Panc1 (cell line): Measurements from ENCODE around the gene SLAIN1. TPM values are rescaled to one million over a fixed set of nuclear protein-coding genes. Genes with fewer than 3 reads are reported as not detected.

Experiments
- ATAC-seq: fragments of 200-7000 bp; cut with Tn5 transposase; 2 replicates; pipeline ENCODE4 v1.9.1; 2020; ENCODE audit warnings: mild to moderate bottlenecking, moderate library complexity
- BruUV-seq: library from RNA; stranded (reverse); fragments of 400-500 nt; replicated peaks from 2 replicates; lab custom pipeline; 2021; lab: Mats Ljungman, UMichigan
- CTCF ChIA-PET: fragments of 300-600 bp; sonication (Branson Sonifier 250); formaldehyde crosslinking; loops from one replicate; lab custom pipeline; 2022; ENCODE audit warnings: antibody characterized with exemption; lab: Charles Lee
- POLR2A ChIA-PET: fragments of 300-600 bp; sonication (Branson Sonifier 250); formaldehyde crosslinking; loops from one replicate; lab custom pipeline; 2022; ENCODE audit warnings: antibody characterized with exemption; lab: Charles Lee
- DNase-seq: peaks from one replicate; pipeline ENCODE4 v3.0.0-alpha.2; 2010; ENCODE audit warnings: low read depth, low spot score
- H3K27ac ChIP-seq: 2 replicates; pipeline ENCODE4 v1.5.1; 2011; ENCODE audit warnings: mild to moderate bottlenecking, low read length, inconsistent platforms
- H3K27me3 ChIP-seq: fragments of 200-500 bp; sonication (Bioruptor generic); 2 replicates; pipeline ENCODE4 v1.6.0; 2014; ENCODE audit warnings: low read length, inconsistent platforms; ENCODE audit not compliant: control insufficient read depth, insufficient read depth
- H3K36me3 ChIP-seq: fragments of 200-500 bp; sonication (Bioruptor generic); 2 replicates; pipeline ENCODE4 v1.5.1; 2014; ENCODE audit warnings: inconsistent platforms, mild to moderate bottlenecking, low read length, moderate library complexity; ENCODE audit not compliant: control insufficient read depth, insufficient read depth
- H3K4me1 ChIP-seq: 2 replicates; pipeline ENCODE4 v1.5.1; 2011; ENCODE audit warnings: inconsistent platforms, mild to moderate bottlenecking, low read length, moderate library complexity; ENCODE audit not compliant: control insufficient read depth, insufficient read depth
- H3K4me3 ChIP-seq, 2 experiments: 2 replicates each; pipeline ENCODE4 v1.5.1; 2011 to 2012; ENCODE audit warnings: low read depth in 2 of 2, low read length in 2 of 2, mild to moderate bottlenecking in 2 of 2, inconsistent platforms in 1 of 2, moderate library complexity in 1 of 2
- H3K9me3 ChIP-seq: fragments of 200-500 bp; sonication (Bioruptor generic); 2 replicates; pipeline ENCODE4 v1.5.1; 2014; ENCODE audit warnings: low read depth, mild to moderate bottlenecking, inconsistent platforms, low read length, moderate library complexity; ENCODE audit not compliant: control insufficient read depth, insufficient read depth
- POLR2AphosphoS5 ChIP-seq: IDR thresholded peaks from 2 replicates; pipeline ENCODE4 v1.6.1; 2012; ENCODE audit warnings: mild to moderate bottlenecking, low read depth, low read length, moderate library complexity
- SIN3A ChIP-seq: IDR thresholded peaks from 2 replicates; pipeline ENCODE4 v1.6.1; 2012; ENCODE audit warnings: low read depth, mild to moderate bottlenecking, low read length, moderate library complexity, borderline replicate concordance; ENCODE audit not compliant: insufficient read depth
- TCF7L2 ChIP-seq: IDR thresholded peaks from 2 replicates; pipeline ENCODE4 v1.6.1; 2011; ENCODE audit warnings: mild to moderate bottlenecking, low read depth, low read length, inconsistent platforms
- in situ Hi-C: cut with HindIII; loops from 2 replicates; pipeline ENCODE4 v1.10.0; 2016; ENCODE audit warnings: low sequenced_read_pairs, low pct_unique_long_range_greater_than_20kb
- intact Hi-C: fragments of 100-400 bp; cut with micrococcal nuclease; formaldehyde crosslinking; loops from one replicate; pipeline ENCODE4 v1.10.0; 2022; ENCODE audit not compliant: unreplicated experiment
- total RNA-seq: library from RNA; stranded (reverse); gene quantifications from one replicate; pipeline ENCODE4 v1.2.1, GENCODE V29; 2021; ENCODE audit not compliant: unreplicated experiment
- TF ChIP-seq, protein P1 (sequence below), 2 experiments: IDR thresholded peaks; 2 replicates each; pipeline ENCODE4 v1.6.1; 2011 to 2012; ENCODE audit warnings: low read depth in 2 of 2, control low read depth in 1 of 2, low read length in 1 of 2, mild to moderate bottlenecking in 1 of 2, moderate library complexity in 1 of 2; ENCODE audit not compliant: insufficient read depth in 1 of 2
- TF ChIP-seq, protein P2 (sequence below): fragments of 450-650 bp; IDR thresholded peaks from 2 replicates; pipeline ENCODE4 v1.5.1; 2017; ENCODE audit warnings: mild to moderate bottlenecking

Gene SLAIN1
- total RNA-seq, 1 experiment from 2014 or later: 0.49 TPM

DNA sequence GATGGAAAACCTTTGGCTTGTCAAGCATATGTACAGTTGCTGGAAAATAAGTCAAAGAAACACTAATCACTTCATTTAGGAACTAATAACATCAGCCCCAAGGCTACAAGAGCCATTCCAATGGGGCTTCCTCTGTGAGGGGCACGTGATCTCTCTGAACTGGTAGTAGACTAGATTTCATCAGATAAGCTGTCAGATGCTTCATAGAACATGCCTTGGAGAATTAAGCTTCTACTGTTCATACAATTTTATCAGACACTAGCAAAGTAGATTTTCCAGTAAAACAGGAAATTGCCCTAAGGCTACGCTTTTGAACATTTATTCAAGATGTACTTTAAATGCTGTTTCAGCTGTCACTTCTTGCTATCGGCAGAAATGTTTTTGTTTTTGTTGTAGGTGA, 113.4 kb downstream of the SLAIN1 start:
- Histone ChIP-seq H3K27ac (no peak overlapping the region), H3K4me3 (no peak overlapping the region), H3K27me3 (no peaks in the 10 kb centered on the region), H3K4me1 (no peaks in the 10 kb centered on the region), H3K36me3 (no peaks in the 10 kb centered on the region), H3K9me3 (no peaks in the 10 kb centered on the region)
- TF ChIP-seq SIN3A (no peak), TCF7L2 (no peak)
- TF ChIP-seq, protein P1, sequence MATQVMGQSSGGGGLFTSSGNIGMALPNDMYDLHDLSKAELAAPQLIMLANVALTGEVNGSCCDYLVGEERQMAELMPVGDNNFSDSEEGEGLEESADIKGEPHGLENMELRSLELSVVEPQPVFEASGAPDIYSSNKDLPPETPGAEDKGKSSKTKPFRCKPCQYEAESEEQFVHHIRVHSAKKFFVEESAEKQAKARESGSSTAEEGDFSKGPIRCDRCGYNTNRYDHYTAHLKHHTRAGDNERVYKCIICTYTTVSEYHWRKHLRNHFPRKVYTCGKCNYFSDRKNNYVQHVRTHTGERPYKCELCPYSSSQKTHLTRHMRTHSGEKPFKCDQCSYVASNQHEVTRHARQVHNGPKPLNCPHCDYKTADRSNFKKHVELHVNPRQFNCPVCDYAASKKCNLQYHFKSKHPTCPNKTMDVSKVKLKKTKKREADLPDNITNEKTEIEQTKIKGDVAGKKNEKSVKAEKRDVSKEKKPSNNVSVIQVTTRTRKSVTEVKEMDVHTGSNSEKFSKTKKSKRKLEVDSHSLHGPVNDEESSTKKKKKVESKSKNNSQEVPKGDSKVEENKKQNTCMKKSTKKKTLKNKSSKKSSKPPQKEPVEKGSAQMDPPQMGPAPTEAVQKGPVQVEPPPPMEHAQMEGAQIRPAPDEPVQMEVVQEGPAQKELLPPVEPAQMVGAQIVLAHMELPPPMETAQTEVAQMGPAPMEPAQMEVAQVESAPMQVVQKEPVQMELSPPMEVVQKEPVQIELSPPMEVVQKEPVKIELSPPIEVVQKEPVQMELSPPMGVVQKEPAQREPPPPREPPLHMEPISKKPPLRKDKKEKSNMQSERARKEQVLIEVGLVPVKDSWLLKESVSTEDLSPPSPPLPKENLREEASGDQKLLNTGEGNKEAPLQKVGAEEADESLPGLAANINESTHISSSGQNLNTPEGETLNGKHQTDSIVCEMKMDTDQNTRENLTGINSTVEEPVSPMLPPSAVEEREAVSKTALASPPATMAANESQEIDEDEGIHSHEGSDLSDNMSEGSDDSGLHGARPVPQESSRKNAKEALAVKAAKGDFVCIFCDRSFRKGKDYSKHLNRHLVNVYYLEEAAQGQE (IDR thresholded peaks at IDR 0.05; ENCODE audit: insufficient read depth in 1 of 2, low read depth in 2 of 2, low read length in 1 of 2): no peak
- CTCF ChIA-PET: no interaction called here
- DNase-seq (no peak), ATAC-seq (no peak)
- in situ Hi-C loops: no loop called here
- POLR2A ChIA-PET: no interaction called here
- intact Hi-C loops: no loop called here
- no TSS peak for BruUV-seq

DNA sequence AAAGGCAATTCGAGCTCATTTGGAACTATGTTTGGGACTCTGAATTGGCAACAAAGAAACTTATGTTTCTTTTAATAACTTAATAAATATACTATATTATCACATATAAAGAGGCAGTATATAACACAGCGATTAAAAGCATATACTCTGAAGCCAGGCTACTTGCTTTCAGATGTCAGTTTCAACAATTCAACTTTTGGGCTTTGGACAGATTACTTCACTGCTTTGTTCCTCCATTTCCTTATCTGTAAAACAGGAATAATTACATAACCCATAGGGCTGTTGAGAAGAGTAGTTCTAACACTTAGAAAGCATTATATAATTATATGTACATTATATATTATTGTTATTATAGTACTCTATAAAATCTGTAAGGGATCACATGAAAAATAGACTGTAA, 113.9 kb downstream of the SLAIN1 start:
- CTCF ChIA-PET: no interaction called here
- intact Hi-C loops (no loop called here), in situ Hi-C loops (no loop called here)
- DNase-seq (no peak), ATAC-seq (no peak)
- POLR2A ChIA-PET: no interaction called here
- BruUV-seq: no TSS peak
- TF ChIP-seq POLR2AphosphoS5 (no peak), TCF7L2 (no peak), SIN3A (no peak)
- TF ChIP-seq, protein P2, sequence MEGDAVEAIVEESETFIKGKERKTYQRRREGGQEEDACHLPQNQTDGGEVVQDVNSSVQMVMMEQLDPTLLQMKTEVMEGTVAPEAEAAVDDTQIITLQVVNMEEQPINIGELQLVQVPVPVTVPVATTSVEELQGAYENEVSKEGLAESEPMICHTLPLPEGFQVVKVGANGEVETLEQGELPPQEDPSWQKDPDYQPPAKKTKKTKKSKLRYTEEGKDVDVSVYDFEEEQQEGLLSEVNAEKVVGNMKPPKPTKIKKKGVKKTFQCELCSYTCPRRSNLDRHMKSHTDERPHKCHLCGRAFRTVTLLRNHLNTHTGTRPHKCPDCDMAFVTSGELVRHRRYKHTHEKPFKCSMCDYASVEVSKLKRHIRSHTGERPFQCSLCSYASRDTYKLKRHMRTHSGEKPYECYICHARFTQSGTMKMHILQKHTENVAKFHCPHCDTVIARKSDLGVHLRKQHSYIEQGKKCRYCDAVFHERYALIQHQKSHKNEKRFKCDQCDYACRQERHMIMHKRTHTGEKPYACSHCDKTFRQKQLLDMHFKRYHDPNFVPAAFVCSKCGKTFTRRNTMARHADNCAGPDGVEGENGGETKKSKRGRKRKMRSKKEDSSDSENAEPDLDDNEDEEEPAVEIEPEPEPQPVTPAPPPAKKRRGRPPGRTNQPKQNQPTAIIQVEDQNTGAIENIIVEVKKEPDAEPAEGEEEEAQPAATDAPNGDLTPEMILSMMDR: no peak
- TF ChIP-seq, protein P1 (IDR thresholded peaks at IDR 0.05; ENCODE audit: insufficient read depth in 1 of 2, low read depth in 2 of 2, low read length in 1 of 2): no peak
- no peaks in the 10 kb centered on the region for H3K36me3 ChIP-seq
- H3K9me3 ChIP-seq: no peaks in the 10 kb centered on the region
- H3K4me1 ChIP-seq: no peaks in the 10 kb centered on the region
- no peak overlapping the region for H3K4me3 ChIP-seq
- no peak overlapping the region for H3K27ac ChIP-seq
- H3K27me3 ChIP-seq: no peaks in the 10 kb centered on the region
